Measurements from ENCODE around the gene KATNAL1.

DNA sequence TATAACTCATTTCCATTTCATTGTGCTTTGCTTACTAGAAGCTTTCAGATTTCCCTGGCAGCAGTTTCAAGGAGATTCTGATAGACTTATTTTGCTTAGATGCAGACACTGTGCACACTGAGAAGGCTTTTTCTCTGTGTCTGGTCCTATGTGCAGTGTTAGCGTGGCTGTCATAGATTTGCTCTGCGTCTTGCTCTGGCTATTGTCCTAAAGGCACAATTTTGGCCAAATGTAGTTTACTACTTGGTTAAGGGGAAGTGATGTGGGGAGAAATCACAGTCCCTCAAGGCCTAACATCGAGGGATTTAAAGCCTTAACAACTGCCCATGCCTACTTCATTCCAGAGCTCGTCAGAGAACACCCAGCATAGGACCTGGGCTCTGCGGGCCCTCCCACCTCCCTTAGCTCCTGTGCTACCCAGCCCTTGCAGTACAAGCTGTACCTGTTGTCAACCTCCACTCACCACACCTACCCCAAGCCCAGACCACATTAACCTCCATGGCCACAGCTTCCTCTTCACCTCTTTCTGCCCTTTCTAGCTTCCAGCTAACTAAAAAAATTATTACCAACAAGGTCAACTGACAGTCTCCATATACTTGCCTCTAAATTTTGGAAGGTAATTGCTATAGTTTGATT is 38.9 kb upstream of the KATNAL1 start:
- TF ChIP-seq, protein P1, sequence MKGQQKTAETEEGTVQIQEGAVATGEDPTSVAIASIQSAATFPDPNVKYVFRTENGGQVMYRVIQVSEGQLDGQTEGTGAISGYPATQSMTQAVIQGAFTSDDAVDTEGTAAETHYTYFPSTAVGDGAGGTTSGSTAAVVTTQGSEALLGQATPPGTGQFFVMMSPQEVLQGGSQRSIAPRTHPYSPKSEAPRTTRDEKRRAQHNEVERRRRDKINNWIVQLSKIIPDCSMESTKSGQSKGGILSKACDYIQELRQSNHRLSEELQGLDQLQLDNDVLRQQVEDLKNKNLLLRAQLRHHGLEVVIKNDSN (IDR thresholded peaks at IDR 0.05; ENCODE audit: borderline replicate concordance, extremely low read length, insufficient read depth, low read depth, low read length) = no peak
- TF ChIP-seq, protein P2, sequence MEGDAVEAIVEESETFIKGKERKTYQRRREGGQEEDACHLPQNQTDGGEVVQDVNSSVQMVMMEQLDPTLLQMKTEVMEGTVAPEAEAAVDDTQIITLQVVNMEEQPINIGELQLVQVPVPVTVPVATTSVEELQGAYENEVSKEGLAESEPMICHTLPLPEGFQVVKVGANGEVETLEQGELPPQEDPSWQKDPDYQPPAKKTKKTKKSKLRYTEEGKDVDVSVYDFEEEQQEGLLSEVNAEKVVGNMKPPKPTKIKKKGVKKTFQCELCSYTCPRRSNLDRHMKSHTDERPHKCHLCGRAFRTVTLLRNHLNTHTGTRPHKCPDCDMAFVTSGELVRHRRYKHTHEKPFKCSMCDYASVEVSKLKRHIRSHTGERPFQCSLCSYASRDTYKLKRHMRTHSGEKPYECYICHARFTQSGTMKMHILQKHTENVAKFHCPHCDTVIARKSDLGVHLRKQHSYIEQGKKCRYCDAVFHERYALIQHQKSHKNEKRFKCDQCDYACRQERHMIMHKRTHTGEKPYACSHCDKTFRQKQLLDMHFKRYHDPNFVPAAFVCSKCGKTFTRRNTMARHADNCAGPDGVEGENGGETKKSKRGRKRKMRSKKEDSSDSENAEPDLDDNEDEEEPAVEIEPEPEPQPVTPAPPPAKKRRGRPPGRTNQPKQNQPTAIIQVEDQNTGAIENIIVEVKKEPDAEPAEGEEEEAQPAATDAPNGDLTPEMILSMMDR (IDR thresholded peaks at IDR 0.05 in 2 of 3, conservative IDR thresholded peaks at IDR 0.05 in 1 of 3; ENCODE audit: control insufficient read depth in 2 of 3, extremely low read depth in 1 of 3, insufficient read depth in 1 of 3, low read depth in 3 of 3, low read length in 3 of 3) = no peak
- no peak for TF ChIP-seq EZH2 (IDR thresholded peaks at IDR 0.05; ENCODE audit: borderline replicate concordance, control insufficient read depth, low read depth, low read length)
- no peak for TF ChIP-seq NRF1 (conservative IDR thresholded peaks at IDR 0.05; ENCODE audit: low read depth, low read length)
- TF ChIP-seq POLR2A (IDR thresholded peaks at IDR 0.05; ENCODE audit: low read depth, low read length) = no peak
- no peak for TF ChIP-seq SIX5 (IDR thresholded peaks at IDR 0.05; ENCODE audit: low read depth, low read length, severe bottlenecking)
- TF ChIP-seq NR2C2 (IDR thresholded peaks at IDR 0.05; ENCODE audit: borderline replicate concordance, control insufficient read depth, insufficient read length, low read depth) = no peak
- no peak for TF ChIP-seq JUNB (IDR thresholded peaks at IDR 0.05)
- TF ChIP-seq, protein P3, sequence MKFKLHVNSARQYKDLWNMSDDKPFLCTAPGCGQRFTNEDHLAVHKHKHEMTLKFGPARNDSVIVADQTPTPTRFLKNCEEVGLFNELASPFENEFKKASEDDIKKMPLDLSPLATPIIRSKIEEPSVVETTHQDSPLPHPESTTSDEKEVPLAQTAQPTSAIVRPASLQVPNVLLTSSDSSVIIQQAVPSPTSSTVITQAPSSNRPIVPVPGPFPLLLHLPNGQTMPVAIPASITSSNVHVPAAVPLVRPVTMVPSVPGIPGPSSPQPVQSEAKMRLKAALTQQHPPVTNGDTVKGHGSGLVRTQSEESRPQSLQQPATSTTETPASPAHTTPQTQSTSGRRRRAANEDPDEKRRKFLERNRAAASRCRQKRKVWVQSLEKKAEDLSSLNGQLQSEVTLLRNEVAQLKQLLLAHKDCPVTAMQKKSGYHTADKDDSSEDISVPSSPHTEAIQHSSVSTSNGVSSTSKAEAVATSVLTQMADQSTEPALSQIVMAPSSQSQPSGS (IDR thresholded peaks at IDR 0.05; ENCODE audit: low read length) = no peak
- TF ChIP-seq NFYA (IDR thresholded peaks at IDR 0.05; ENCODE audit: borderline replicate concordance, low read depth, low read length) = no peak
